NCI-H2171 treated with DMSO at 0.1 percent for 48 hours (cell line): Measurements from ENCODE around the gene VSTM4.

Source experiments
- DNase-seq: peaks from one replicate; lab custom pipeline; 2025; lab: John Stamatoyannopoulos, UW

The VSTM4 gene

DNA sequence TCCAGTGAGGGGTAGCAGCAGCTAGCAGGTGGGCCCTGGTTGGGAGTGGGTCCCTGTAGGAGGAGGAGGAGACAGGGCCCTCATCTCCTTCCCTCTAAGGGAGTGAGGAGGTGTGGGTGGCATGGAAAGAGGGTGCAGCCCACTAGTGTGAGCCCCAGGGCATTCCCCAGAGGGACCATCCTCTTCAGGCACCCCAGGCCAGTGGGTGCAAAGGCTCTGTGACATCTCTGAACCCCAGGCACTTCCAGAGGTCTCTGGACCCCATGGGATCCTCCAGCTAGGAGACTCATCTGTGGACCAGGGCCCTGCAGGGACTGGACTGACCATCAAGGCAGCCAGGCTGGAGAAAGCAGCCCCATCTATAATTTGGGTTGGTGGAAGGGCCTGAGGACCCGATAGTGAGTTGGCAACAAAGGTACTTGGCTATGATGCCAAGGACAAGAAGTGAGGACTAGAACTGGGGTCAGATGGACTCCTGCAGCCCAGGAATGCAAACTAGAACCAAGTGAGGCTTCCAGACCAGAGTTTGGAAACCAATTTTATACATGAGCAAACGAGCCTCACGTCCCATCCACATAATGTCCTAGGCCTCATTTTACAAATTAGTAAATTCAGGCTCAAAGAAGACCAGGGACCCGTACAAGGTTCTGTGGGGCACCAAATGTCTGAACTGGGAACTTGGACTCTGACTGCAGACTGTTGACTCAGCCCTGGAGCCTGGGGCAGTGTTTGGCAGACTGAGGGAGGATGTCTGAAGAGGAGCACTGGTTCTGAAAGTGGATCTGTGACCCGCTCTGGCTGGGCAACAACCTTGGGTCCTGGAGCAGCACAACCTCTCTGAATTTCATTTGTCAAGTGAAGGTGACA, 1.4 kb upstream of the VSTM4 start:
- no peak for DNase-seq

DNA sequence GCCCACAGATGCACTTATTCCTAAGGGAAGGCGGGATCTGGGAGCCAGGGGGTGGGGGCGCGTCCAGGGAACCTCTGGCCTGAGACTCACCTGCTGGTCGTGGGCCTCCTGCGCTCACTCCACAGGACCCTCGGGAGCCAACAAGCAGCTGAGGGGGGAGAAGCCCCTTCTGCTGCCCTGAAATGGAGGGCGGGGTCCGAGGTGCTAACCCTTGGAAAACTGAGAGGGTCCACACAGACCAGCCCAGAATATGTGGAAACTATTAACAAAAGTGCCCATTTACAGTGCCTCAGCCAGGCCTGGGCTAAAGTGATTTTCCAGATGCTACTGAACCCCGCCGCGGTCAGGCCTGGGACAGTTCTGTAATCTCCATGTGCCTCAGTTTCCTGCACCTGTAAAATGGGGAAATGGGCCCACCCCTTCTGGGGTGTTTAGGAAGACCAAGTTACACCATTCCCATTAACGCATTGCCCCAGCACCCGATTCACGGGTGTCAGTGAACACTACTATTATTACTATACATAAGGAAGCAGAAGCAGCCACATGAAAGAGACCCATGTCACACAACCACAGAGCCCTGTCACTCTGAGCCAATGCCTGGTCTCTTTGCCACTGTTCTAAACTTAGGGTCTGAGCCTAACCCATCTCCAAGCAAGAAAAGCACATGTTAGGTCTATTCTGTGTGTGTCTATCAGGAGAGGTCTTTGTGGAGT, 630 bp upstream of the VSTM4 start:
- no peak for DNase-seq

GRCh38 chr10:49114718-49115014, 656 bp downstream of the VSTM4 start:
- no peak for DNase-seq

DNA sequence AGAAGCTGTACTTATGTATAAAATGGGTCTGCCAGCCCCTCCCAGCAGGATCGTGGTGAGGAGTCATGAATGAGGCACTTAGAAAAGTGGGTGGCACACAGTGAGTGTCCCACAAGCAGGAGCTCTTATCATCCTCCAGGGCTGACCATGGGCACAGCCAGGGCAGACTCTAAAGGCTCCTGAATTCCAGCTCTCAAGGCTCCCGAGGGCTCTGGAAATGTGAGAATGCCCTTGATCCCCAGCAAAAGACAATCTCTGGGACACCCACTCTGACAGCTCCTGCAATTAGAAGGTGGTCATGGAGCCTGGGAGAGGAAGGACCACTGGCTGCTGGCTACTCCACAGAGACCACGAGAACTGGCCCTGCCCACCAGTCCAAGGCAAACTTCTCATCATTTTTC, 1.6 kb downstream of the VSTM4 start:
- no peak for DNase-seq

DNA sequence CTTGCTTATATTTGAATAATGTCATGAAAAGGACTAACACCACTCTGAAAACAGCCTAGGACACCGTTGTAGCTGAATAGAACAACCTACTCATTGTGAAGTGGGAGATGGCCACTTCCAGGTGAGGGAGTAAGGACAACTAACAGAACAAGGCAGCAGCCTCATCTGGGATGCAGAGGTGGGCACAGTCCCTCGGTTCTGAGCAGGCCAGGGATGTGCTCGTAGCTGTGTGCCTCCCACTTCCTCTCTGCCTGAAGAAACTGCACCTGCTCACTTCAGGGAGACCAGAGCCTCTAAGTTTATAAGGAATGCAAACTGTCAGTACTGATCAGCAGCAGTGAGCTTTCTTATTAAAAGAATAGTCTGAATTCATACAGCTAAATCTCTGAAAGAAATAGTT, 2.5 kb downstream of the VSTM4 start:
- no peak for DNase-seq

GRCh38 chr10:49112098-49112497, 3.2 kb downstream of the VSTM4 start:
- DNase-seq, result no peak

DNA sequence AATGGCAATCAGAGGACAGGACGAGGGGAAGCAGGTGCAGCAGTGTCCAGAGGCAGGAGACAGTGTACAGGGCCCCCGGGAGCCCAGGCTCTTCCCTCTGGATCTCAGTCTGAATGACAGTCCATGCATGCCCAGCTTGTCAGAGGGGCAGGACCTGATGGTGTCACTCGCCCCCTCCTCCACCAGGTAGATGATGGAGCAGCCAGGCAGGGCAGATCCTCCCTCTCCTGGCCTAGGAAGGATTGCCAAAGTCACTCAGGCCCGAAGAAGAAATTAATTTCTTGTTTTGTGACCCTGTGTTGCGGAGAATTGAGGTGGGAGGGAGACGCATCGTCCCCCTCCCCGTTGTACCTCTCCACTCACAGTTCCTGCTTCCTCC, 4.0 kb downstream of the VSTM4 start:
- no peak for DNase-seq

DNA sequence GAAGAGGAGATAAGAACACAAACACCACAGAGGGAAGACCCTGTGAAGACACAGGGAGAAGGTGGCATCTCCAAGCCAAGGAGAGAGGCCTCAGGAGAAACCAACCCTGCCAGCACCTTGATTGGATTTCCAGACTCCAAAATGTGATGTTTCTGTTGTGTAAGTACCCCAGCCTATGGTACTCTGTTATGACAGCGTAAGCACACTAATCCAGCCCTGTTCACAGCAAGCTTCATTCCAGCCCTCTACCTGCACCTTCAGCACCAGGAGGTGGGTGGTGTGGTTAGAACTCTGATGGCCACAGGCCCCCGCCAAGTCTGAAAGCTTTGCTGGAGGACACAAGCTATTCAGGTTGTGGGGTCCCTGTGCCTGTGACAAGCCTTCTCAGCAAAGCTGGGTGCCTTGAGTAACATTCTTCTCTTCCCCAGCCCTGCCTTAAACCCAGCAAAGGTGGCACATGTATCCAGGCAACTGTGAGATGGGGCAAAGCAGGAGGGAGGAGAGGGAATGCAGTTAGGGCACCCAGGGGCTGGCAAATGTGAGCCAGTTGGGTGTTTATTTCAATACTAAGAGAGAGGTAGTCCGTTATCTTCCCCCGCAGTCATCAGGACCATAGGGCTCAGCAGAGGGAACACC, 4.5 kb downstream of the VSTM4 start:
- no peak for DNase-seq

- DNase-seq, result no peak
Observed at GRCh38 chr10:49109669-49110340, 5.5 kb downstream of the VSTM4 start.

DNA sequence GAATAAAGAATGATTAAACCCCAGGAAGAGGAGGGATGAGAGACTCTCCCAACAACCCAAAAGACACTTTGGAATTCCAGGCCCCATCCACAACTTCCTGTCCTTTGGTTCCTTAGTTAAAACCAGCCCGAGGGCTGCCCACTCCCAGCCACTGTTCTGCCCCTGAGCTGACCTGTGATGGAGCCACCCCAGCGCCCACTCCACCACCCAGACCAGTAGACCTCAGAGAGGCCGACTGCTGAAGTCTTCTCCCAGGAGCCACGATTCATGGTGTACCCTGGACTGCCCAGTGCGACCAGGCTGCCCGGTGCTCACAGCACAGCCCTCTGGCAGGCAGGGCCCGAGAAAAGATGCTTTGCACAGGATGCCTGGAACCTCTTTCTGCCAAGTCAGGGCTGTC, 6.7 kb downstream of the VSTM4 start:
- no peak for DNase-seq

DNA sequence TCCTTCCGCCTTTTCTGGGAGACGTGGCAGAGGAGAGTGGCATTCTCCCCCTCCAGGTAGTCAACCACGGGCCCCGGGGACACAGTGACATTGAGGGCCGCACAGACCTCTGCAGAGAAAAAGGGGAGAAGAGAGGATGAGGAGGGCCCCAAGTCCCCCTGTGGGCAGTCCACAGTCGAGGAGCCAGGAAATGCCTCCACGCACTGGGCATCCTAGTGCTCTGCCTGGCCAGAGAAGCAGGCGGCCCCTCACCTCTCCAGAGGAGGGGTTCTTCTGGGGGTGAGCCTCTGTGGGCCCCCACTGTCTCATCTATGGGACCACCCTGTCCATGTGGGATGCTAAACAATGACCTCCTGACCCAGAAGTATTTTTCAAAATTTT, 7.4 kb downstream of the VSTM4 start:
- no peak for DNase-seq

- DNase-seq, result no peak
Observed at GRCh38 chr10:49107111-49107886, 8.0 kb downstream of the VSTM4 start.

GRCh38 chr10:49106451-49106850, 8.9 kb downstream of the VSTM4 start:
- no peak for DNase-seq

- DNase-seq, result no peak
Observed at GRCh38 chr10:49105076-49105475, 10.2 kb downstream of the VSTM4 start.

DNA sequence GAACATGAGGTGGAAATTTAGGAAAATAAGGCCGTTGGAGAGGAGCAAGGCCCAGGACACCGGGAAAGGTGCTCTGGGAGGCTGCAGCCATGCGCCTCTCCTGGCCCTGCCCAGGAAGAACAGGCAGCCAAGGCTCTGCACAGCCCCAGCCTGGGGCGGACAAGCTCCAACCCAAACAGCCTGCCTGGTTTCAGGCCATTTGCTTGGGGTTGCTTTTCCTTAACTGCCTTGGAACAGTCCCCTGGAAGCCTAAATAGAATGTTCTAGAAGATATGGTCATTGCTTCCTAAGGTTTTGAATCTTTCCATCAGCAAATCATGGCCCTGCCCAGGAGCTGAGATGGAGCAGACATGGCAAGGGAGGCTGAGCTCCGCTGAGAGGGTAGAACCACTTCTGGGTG, 11.0 kb downstream of the VSTM4 start:
- DNase-seq, result no peak

- no peak for DNase-seq
Observed at GRCh38 chr10:49103761-49104160, 11.6 kb downstream of the VSTM4 start.

DNA sequence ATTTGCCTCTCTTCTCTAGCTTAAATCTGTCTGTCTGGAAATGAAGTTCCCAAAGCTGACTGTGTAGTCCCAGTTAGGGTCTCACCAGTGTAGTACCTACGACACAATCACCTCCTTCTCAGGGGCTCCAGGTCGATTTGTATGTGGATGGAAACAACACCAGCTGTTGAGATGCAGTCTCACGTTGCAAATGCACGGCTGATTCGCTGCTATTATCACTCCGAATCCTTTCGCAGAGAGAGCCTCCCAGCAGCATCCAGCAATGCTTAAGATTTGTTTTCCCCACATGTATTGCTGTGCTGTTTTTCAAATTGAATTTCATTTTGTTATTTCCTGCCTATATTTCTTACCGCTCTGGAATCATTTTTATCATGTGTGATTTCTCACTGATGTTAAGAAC, 16.3 kb downstream of the VSTM4 start:
- no peak for DNase-seq

- no peak for DNase-seq
Observed at GRCh38 chr10:49096890-49097445, 18.4 kb downstream of the VSTM4 start.

DNA sequence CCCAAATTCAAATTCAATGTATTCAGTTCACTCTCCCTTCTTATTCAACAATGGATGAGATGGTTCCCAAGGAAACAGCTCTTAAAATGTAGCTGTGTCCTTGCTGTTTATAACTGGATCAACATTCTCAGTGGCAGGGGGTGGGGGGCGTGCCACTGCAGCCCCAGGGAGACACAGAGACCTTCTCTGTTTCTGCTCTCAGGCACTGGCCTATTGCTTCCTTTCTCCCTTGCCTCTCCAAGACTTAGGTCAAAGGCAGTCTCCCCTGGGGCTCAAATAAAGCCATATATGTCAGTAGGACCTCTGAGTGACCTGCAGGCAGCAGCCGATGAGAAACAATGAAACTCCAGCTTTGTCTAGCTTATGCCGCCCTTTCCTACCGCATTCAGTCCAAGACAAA, 20.7 kb downstream of the VSTM4 start:
- no peak for DNase-seq

DNA sequence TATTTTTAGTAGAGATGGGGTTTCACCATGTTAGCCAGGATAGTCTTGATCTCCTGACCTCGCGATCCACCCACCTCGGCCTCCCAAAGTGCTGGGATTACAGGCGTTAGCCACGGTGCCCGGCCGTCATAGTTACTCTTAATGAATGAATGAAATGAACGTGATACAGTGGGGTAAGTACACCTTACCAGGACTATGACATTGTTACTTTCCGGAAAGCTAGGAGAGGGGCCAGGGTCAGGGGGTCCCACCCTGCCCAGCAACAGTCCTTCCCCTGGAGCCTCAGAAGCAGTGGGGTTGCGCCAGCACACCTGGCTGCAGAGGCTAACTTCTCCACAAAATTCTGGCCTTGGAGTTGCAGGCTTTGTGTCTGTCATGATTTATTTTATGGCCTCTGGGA, 21.4 kb downstream of the VSTM4 start:
- DNase-seq, result no peak

DNA sequence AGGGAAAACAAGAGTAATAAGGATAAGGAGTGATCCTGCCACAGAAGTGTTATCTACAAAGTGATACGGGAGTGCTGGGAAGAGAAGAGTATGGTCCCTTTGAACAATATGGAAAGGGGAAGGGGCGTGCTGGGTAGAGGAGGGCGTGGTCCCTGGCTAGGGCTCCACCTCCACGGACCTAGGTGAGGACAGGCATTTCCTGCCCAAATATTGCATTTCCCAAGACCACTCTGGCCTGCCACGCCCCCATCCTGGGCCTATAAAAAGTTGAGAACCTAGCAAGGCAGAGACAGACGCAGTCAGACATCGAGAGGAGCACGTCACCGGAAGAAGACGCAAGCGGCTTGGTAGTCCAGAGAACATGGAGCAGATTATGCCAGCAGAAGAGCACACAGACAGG, 22.8 kb downstream of the VSTM4 start:
- DNase-seq, result no peak
